GM18951 (cell line): ENCODE data around the gene CEP72.
"Not testable (repeated sequence)": the region's sequence is repeated elsewhere in the genome, so short reads cannot be mapped to it uniquely, and the experiment has no call there.

Source experiments
- POLR2A ChIP-seq: IDR thresholded peaks from 4 replicates; pipeline ENCODE4 v1.6.1; 2011; ENCODE audit warnings: mild to moderate bottlenecking; ENCODE audit not compliant: insufficient read length, insufficient read depth; ENCODE audit errors: extremely low read depth
- in situ Hi-C: fragments of 300-500 bp; cut with MboI; formaldehyde crosslinking; loops from one replicate; pipeline ENCODE4 v1.12.0; 2022; ENCODE audit warnings: low sequenced_read_pairs, mixed read lengths, inconsistent platforms; ENCODE audit not compliant: unreplicated experiment

CEP72 gene

DNA sequence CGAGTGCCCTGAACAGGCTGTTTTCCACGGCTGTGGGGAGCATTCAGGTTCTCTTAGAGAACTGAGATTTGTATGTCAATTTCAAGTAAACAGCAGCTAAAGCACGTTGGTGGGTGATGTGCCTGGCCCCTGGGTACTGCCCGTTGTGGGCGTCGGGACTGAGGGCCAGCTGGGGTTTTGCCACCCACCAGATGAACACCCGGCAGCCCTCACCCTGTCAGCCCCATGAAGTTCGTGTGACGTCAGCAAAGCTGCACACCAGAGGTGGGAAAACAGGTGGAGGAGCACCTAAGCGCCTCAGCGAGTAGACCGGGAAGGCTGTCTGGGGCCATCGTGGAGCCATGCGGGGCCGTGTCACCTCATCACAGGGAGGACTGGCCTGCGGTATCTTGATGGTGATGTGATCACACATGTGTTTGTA, 9.2 kb downstream of the CEP72 start:
- no peak for TF ChIP-seq POLR2A
- in situ Hi-C loops = no loop called here

DNA sequence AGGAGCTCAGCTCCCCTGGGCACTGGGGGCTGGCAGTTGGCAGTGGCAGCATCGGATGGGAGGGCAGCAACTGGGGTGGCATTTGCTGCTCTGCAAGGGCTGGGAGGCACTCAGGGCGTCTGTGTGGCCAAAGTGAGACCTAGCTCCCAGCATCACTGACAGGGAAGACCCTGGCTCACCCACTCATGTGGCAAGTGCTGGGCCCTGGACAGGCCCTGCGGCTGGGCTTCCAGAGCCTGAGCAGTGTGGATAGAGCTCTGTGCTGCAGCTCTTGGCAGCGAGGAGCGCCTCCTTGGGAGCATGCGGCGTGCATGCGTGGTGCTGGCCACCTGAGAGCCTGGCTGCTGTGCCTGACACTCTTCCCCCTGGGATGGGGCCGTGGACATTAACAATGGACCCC, 10.2 kb downstream of the CEP72 start:
- in situ Hi-C loops = no loop called here
- TF ChIP-seq POLR2A = no peak

DNA sequence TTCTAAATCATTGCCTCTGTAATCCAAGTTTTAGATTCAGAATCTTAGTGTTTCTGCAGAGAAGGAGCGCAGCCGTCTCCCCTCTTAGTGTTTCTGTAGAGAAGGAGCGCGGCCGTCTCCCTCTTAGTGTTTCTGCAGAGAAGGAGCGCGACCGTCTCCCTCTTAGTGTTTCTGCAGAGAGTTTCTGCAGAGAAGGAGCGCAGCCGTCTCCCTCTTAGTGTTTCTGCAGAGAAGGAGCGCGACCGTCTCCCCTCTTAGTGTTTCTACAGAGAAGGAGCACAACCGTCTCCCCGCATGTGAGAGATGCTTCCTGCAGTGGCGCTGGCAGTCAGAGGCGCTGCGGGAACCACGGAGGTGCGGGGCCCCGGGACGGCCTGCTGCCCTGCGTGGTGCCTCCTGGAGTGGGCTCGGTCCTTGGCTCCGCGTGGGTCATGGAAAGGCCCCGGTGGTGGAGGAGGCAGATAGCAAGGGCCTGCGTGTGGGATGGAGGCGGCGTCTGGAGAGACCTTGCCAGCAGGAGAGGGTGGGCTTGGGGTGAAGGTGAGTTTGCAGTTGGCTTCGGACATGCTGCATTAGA, 10.9 kb downstream of the CEP72 start:
- TF ChIP-seq POLR2A = no peak
- in situ Hi-C loops = no loop called here

DNA sequence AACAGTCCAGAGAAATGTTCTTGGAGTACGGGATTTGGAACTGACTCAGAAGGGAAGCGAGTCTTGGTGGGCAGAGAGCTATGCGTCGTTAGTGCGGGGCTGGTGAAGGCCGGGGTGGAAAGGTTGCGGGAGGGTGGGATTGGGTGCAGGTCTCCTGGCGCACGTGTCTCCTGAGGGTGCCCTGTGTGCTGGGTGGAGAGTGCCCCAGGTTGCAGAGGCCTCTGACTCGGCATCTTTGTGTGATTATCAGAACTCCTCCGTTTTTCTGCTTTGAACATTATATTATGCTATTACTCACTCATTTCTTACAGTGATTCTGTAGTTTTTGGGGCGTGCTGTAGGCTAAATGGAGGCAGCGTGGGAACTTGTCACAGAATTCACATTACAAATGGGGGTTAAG, 11.4 kb downstream of the CEP72 start:
- no peak for TF ChIP-seq POLR2A
- in situ Hi-C loops = no loop called here

DNA sequence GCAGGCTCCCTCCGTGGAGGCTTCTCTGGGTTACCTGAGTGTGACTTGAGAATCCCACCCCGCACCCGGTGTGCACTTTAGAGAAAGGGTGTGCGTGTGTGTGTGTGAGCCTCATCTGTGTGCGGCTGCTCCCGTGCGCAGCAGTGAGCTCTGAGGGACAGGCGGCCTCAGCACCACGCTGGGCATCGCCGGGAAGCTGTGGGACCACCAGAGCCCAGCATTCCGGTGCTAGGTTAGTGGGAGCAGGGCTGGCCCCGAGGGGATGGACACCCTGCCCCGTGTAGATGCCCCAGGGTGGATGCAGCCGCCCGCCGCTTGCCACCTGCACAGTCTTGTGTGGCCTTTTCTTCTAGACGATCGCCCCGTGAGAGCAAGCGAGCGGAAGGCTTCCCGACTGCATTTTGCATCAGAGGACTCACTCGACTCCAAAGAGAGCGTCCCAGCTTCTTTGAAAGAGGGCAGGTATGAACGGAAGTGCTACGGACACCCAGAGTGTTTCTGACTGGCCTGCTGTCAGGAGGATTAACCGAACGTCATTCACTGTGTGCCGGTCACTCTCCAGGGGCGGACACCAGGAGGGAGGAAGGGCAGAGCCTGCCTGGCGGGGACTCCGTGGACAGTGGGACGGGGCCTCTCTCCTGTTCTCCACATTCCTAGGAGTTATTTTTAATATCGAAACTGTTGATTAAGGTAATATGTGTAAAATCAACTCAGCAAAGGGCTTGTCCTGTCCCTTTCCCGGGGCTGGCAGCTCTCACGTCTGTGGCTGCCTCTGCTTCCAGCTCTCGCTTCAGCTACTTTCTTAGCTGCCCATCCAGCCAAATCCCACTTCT, 12.2 kb downstream of the CEP72 start:
- TF ChIP-seq POLR2A = no peak
- in situ Hi-C loops = no loop called here

DNA sequence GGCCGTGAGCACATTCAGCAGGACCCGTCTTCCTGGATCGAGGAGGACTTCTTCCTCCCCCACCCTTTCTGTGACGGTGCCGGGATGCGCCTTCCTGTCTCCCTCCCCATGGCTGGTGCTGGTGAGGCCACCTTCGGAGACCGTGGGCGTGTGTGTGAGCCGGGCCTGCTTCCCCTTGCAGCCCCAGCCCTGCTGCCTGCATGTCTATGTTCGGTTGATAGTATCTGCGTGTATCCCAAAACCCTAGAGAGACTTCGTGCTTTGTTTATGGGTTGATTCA, 12.8 kb downstream of the CEP72 start:
- TF ChIP-seq POLR2A = no peak
- in situ Hi-C loops = no loop called here

DNA sequence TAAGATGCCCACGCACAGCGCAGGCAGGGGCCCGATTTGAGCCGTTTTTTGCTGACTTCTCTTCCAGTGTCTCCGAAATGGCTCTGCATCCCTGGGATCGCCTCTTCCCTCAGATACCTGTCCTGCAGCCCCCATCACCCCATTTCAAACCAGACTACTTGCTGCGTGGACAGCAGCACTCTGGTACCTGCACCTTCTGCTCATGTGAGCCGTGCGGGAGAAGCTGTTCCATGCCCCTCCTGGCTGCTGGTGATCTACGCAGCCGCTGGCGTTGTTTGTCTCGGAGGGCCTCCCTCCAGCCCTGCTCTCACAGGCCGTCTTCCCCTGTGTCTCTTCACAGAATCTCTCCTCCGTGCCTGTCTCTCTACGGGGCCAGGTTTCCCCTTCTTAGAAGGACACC, 13.4 kb downstream of the CEP72 start:
- in situ Hi-C loops = no loop called here
- TF ChIP-seq POLR2A = no peak

DNA sequence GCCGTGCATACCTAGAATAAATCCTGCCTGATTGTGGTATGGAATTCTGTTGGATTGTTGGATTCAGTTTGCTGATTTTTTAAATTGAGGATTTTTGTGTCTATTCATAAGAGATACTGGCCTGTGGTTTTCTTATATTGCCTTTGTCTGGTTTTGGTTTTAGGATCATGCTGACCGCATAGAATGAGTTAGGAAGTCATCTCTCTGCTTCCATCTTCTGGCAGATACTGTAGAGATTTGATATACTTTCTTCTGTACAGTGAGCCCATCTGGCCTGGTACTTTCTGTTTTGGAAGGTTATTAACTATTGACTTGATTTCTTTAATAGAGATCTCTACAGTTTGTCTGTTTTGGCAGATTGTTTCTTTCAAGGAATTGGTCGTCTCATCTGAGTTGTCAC, 14.7 kb downstream of the CEP72 start:
- TF ChIP-seq POLR2A = no peak
- in situ Hi-C loops = no loop called here

DNA sequence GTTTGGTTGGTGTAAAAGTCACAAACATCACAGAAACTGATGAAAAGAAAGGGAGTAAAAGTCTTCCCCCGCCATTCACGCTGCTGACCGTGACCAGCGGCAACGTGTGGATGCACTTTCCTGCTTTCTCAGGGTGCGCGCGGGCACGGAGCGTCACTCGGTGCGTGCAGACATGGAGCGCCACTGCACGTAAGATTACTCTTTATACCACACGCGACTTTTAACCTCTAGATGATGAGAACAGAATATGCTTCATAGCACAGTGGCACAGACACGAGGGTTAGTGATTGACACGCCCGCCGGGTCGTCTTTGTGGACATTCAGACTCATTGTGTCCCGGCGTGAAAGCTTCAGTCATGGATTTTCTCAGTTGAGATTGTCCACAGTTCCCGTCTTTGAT, 15.7 kb downstream of the CEP72 start:
- no peak for TF ChIP-seq POLR2A
- in situ Hi-C loops = no loop called here

DNA sequence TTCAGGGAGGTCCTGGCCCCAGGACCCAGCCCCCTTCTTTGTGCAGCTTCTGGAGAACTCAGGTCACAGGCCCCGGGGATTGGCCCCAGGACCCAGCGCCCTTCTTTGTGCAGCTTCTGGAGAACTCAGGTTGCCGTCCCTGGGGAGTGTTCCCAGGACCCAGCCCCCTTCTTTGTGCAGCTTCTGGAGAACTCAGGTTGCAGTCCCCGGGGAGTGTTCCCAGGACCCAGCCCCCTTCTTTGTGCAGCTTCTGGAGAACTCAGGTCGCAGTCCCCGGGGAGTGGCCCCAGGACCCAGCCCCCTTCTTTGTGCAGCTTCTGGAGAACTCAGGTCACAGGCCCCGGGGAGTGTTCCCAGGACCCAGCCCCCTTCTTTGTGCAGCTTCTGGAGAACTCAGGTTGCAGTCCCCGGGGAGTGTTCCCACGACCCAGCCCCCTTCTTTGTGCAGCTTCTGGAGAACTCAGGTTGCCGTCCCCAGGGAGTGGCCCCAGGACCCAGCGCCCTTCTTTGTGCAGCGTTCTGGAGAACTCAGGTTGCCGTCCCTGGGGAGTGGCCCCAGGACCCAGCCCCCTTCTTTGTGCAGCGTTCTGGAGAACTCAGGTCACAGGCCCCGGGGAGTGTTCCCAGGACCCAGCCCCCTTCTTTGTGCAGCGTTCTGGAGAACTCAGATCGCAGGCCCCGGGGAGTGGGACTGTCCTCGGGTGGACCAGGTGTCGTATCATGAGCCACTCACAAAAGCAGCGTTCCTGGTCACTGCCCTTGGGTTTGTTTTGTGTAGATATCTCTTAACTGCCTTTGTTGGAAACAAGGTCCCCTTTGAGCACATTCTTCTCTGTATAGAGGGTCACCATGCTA, 16.4 kb downstream of the CEP72 start:
- in situ Hi-C loops = not testable (repeated sequence)

DNA sequence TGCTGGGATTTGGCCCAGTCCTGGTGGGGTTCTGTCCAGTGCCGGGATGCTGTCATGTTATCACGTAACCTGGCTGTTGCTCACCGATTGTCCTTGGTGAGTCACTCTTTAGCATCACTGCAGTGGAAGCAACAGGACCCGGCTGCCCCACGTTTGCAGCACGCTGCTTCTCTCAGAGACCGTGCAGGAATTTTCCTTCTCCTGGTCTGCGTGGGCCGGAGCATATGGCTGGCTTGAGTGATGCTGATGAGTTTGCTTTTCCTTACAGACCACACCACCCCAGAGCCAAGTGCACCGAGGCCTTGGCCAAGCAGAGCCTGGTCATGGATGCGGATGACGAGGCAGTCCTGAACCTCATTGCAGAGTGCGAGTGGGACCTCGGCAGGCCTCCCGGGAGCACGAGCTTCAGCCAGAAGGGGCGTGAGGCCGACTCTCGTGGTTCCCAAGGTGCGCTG, 21.4 kb downstream of the CEP72 start:
- no peak for TF ChIP-seq POLR2A
- in situ Hi-C loops = no loop called here

DNA sequence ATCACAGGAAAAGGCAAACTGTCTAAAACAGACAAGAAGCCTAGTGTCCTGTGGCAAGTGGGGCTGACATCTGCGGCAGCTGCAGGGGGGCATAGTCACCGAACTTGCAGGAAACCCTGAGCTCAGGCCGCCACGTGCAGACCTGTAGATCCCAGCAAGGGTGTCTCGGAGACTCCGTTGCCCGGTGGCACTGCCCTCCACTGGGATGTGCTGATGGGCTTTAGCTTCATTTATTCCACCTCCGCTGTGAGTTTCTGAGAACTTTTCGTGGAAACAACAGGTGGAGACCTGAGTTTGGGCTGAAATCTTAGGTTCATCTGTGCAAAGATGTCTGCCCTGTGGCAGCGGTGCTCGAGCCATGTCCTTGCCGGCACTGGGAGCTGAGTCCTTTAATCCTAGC, 22.1 kb downstream of the CEP72 start:
- in situ Hi-C loops = no loop called here
- TF ChIP-seq POLR2A = no peak

DNA sequence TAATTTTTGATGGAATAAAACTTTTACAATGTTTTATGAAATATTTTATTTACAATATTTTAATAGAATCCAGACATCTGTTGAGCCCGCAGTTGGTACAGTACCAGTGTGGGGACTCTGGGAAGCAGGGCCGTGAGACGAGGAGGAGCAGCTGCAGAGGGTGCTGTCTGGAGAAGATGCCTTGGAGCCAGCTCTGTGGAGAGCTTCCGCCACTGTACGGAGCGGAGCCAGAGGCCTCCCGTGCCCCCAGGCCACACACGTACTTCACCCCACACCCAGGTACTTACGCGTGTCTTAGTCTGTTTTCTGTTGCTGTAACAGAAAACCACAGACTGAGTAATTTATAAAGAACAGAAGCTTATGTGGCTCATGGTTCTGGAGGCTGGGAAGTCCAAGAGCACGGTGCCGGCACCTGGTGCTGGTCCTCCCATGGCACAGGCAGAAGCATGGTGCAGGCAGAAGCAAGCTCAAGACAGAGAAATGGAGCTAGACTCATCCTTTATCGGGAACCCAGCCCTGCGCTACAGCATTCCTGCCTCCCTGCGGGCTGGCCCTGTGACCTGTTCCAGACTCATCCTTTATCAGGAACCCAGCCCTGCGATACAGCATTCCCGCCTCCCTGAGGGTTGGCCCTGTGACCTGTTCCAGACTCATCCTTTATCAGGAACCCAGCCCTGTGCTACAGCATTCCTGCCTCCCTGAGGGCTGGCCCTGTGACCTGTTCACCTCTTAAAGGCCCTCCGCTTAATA, 23.3 kb downstream of the CEP72 start:
- TF ChIP-seq POLR2A = no peak
- in situ Hi-C loops = no loop called here
